Hematopoietic multipotent progenitor cell (in vitro differentiated cells): Measurements from ENCODE around the gene CABP7. TPM values are rescaled to one million over a fixed set of nuclear protein-coding genes. Genes with fewer than 3 reads are reported as not detected.
"Not testable (repeated sequence)": the region's sequence is repeated elsewhere in the genome, so short reads cannot be mapped to it uniquely, and the experiment has no call there.

Experiments
- DNase-seq, 3 donors: peaks; one replicate each; pipeline ENCODE4 v3.0.0-alpha.2; 2011 to 2015; ENCODE audit warnings: low read depth in 2 of 3, low spot score in 2 of 3
- total RNA-seq: library from RNA; depleted of rRNA; stranded (reverse); fragments of >200 nt; gene quantifications from one replicate; pipeline ENCODE4 v1.2.3, GENCODE V29; 2012

The CABP7 gene
- total RNA-seq, 1 donor, result 0.27 TPM

DNA sequence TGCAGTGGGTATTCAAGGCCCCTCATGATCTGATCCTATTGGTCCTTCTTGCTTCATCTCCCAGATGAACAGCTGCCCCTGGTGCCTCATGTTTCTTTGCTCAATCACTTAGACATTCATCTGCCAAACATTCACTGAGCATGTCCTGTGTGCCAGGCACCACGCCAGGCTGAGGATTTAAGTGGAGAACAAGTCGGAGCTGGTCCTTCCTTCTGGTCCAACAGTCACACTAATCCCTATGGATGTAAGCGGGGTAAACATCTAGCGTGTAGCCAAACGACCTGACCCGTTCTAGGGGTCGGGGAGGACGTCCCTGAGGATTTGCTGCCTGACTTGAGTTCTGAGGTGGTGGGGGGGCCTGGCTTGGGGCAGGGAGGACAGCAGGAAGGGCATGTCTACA lies 25.1 kb downstream of the CABP7 start:
- DNase-seq, result no peak

DNA sequence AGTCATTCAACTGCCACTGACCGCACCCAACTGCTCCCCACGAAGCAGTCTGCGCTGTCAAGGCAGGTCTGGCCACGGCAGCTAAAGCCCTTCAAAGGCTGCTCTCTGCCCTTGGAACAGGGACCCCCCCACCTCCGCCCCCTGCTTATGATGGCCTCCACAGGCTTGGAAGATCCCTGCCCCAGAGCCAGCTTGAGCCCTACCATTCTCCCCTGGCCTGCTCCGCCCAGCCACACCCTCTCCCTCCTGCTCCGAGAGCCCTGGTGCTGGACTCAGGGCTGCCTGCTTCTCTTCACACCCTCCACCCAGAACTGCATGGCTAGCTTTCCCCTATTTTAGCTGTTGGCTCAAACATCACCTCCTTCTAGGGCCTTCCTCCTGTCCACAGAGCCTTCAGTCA lies 28.0 kb downstream of the CABP7 start:
- no peak for DNase-seq

DNA sequence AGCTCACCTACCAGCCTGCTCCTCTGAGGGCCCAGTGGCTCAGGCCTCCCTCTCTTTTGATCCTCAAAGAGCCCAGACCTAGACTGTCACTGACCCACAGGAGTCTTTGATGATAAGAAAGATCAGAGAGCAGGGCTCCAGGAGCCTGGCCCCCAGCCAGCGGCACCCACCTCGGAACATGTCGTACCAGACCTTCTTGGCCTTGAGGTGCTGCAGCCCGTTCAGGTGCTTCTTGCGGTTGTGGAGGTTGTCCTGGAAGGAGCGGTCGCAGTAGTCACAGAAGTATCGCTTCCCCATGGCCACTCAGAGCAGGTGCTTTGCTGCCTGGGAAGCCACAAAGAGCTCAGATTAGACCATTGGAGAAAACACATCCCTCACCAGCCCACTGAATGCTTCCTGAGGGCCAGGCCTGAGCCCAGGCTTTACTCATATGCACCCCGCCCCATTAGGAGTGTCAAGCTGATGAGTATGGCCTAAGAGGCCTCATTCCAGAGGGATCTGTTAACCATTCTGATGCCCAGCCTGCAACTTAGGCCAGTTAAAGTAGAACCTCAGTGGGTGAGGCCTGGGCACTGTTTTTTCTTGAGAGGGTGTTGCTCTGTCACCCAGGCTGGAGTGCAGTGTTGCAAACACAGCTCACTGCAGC lies 28.6 kb downstream of the CABP7 start:
- DNase-seq, result no peak

DNA sequence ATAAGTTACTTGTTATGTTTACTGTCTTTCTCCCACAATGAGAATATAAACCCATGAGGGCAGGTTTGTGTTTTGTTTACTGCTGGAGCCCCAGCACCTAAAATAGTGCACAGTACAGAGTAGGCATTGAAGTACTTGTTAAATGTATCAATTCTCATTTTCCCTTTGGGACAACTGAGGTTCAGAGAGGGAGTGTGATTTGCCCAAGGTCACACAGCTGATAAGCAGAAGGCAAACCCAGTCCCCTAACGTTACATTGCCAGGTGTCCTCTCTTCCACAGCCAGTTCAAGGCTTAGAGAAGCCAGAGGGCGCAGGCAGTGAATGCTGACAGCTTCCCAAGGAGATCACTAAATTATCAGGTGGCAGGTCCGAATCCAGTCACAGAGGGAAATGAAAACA lies 30.2 kb downstream of the CABP7 start:
- DNase-seq, result no peak

DNA sequence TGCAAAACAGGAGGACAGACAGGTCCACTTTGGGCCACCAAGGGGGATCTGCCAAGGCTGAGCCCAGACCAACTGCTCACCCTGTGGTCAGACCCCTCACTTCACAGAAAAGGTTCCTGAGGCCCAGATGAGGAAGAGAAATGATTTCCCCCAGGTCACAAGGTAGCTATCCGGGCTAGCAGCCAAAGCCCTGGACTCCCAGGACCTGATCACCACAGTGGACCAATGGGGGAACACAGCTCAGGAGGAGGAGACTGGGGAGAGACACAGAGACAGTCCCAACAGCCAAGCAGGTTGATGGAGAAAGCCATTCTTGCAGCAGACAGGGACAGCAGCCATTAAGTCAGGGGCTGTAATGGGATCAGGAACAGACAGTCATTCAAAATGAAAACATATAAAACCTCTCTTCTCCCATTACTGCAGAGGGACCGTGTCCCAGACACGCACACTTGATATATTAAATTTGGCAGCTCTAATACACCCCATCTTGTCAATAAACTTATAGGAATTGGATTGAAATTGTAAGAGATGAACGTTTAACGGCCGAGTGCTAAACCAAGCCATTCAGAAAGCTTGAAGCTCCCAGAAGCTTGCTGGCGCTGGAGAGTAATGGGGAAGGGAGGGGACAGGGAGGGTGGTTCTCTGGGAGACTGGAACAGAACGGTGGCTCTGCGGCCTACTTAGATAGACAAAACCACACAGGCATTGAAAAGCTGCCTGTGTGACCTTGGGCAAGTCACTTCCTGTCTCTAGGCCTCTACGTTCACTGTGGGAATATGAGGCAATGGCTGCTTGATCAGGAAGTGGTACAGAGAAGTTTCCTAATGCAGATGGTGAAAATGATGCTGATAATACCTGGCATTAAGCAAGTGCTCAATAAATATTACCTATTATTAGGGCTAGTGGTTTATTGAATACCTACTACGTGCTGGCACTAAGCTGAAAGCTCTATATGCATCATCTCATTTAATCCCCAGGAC lies 31.0 kb downstream of the CABP7 start:
- no peak for DNase-seq

DNA sequence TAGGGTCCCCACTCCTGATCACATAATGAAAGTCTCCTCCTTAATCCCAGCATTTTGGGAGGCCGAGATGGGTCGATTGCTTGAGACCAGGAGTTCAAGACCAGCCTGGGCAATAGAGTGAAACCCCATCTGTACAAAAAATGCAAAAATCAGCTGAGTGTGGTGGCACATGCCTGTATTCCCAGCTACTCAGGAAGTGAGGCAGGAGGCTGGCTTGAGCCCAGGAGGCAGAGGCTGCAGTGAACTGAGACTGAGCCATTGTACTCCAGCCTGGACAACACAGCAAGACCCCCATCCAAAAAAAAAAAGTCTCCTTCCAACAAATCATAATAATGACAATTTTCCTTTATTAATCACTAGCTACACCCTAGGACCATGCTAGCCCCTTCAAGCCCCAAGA lies 31.9 kb downstream of the CABP7 start:
- DNase-seq, result no peak

DNA sequence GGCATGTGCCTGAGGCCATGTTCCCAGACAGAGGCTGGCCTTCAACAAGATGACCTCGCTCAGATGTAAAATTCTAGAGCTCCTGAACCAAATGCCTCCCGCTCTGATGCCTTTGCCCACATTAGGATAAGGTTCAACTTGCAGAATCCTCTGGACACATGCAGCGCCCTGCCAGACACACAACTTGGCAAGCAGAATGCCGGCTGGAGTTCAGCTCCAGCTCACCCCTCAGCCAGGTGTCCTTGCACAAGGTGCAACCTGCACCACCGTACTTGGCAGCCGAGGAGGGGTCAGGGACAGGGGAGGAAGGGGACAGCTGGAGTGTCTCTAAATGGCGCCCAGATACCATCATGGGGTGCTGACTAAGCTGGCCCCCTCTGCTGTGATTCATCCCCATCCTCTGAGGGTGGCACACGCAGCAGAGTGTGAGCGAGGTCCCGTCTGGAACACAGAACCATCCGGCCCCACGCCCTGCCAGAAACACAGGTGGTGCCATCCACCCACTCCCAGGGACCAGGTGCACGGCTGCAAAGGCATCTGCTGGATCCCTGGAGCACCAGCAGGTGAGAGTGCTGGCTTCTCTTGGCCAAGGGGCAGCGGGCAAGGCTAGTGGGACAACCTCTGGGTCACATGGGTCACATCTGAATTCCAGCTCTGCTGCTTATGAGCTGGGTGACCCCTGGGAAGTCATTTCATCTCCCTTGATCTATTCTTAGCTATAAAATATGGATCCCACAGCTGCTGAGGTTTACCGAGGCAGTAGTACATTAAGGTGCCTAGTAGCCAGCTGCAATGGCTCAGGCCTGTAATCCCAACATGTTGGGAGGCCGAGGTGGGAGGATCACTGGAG lies 34.2 kb downstream of the CABP7 start:
- DNase-seq, result no peak

DNA sequence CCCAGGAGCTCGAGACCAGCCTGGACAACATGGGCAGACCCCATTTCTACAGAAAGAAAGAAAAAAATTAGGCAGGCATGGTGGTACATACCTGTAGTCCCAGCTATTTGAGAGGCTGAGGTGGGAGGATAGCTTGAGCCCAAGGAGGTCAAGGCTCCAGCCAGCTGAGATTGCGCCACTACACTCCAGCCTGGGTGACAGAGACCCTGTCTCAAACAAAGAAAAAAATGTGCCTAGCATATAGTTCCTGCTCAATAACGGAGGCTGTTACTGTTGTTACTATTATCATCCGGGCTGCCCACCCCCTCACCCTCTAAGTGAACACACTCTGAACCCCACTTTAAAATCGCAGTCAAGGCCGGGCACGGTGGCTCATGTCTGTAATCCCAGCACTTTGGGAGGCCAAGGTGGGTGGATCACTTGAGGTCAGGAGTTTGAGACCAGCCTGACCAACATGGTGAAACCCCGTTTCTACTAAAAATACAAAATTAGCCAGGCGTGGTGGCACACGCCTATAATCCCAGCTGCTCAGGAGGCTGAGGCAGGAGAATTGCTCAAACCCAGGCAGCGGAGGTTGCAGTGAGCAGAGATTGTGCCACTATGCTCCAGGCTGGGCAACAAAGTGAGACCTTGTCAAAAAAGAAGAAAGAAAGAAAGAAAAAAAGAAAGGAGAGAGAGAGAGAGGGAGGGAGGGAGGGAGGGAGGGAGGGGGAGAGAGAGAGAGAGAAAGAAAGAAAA lies 35.0 kb downstream of the CABP7 start:
- not testable (repeated sequence) for DNase-seq

DNA sequence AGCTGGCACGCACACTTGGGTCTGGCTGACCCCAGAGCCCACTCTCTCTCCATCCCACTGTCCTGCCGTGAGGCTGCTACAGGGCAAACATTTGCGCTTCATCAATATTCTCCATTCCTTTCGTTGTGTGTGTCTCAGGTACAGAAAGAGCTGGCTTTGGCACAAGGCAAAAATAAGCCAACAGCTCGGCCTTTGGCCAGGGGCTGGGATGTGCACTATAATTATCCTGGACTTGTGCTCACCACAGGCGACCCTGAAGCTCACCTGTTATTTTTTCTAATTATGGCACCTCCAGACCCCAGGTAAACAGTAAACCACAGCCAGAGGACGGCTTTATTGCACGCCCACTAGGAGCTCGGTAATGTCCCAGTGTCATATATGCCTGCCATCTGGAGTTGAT lies 36.1 kb downstream of the CABP7 start:
- no peak for DNase-seq

DNA sequence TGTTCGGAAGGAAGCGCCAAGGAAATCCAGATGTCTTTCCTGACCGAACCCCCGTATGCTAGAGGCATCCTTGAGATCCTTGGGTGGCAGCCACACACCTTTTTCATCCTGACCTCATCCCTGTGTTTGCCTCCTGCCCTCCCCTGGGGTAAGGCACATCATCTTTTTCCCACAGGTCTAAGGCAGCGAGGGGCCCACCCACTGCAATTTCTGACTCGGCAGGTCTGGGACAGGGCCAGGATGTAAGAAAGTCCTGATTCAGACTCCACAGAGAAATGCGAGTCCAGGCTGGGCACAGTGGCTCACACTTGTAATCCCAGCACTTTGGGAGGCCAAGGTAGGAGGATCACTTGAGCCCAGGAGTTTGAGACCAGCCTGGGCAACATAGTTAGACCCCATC lies 36.5 kb downstream of the CABP7 start:
- DNase-seq, result no peak

DNA sequence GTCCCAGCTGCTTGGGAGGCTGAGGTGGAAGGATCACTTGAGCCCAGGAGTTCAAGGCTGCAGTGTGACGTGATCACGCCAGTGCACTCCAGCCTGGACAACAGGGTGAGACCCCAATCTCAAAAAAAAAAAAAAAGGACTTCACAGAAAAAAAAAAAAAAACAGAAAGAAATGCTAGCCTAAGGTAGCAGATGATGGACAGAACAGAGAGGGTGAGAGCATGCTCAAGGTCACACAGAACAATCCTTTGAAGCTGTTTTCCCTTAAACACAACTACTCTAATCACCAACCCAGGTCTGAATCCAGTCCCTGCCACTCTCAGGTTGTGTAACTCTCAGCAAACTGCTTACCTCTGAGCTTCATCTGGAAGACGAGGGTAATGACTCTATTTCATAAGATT lies 37.3 kb downstream of the CABP7 start:
- no peak for DNase-seq

DNA sequence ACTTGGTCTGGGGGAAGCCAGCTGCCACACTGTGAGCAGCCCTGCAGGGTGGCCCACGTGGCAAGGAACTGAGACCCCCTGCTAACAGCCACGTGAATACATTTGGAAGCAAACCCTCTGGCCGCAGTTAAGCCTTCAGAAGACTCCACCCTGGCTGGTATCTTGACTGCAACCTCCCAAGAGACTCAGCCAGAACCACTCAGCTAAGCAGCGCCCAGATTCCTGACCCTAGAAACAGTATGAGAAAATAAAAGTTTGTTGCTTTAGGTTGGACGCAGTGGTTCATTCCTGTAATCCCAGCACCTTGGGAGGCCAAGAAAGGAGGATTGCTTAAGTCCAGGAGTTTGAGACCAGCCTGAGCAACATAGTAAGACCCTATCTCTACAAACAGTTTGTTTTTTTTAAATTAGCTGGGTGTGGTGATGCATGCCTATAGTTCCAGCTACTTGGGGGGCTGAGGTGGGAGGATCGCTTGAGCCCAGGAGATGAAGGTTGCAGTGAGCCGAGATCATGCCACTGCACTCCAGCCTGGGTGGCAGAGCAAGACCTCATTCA lies 38.3 kb downstream of the CABP7 start:
- no peak for DNase-seq

DNA sequence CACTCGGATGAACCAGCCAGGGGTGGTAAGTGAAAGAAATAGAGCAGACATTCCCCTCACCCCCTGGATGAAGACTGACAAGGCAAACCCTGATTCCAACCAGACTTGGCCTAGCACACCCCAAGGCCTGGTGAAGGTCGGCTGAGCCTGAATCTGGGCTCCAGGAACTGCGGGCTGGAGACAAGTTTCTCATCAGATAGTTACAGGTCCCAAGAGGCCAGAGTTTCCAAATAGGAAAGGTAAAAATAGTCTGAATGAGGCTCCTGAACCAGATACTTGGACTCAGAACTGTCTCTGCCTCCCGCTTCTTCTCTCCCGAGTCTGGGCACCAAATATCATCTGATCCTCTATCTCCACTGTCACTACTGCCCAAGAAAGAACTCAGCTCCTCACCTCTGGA lies 39.2 kb downstream of the CABP7 start:
- no peak for DNase-seq

DNA sequence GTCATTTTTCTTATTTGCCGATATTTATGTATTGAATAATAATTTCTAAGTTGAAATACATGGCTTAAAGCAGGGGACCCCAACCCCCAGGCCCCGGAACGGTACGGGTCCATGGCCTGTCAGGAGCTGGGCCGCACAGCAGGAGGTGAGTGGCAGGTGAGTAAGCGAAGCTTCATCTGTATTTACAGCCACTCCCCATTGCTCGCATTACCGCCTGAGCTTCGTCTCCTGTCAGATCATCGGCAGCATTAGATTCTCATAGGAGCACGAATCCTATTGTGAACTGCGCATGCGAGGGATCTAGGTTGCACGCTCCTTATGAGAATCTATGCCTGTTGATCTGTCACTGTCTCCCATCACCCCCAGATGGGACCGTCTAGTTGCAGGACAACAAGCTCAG lies 42.5 kb downstream of the CABP7 start:
- no peak for DNase-seq

DNA sequence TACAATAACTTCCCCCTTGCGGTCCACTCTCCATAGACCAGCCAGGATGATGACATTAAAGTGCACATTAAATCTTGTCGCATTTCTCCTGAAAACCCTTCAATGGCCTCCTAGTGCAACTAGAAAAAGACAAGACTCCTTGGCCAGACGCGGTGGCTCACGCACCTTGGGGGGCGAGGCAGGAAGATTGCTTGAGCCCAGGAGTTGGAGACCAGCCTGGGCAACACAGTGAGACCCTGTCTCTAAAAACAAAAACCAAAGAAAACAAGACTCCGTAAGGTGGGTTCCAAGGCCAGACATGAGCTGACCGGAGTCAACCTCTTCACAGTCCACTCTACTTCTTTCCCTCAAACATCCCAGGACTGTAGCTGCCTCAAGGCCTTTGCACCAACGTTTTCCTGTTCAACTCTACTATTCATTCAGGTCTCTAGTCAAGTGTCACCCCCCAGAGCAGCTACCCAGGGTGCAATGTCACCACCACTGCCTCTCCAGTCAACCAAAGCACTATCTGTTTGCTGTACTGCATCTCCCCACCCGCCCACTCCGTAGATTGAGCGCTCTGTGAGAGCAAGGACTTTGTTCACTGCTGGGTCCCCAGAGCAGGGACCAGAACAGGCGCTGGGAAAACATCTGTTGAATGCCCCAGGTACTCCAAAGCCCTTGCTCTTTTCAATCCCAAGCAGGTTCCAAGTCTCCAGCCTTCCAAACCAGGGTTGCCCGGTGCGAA lies 46.3 kb downstream of the CABP7 start:
- peak in 1 of 3 donors; percentile 41 for DNase-seq

DNA sequence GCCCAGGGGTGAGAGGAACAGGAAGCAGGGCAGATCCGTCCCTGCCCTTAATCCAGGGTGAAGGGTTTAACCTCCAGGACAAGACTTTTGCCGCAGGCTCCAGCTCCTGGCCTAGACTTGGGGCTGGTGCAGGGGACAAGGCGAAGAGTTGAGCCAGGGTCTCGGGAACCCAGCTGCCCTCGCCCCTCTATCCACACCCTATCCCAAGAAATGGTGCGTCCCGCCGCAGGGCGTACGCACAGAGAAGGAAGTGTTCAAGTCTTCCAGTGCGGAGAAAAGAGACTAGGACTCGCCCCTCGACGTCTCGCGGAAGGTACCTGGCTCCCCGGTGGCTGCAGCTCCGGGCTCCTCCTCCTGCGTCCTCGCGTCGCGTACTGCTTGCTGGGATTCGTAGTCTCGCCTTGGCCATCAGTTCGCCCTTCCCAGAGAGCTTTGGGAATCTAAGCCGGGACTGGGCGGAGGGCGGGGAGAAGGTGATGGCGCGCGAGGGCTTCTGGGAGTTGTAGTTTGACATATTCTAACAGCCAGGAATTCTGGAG lies 46.9 kb downstream of the CABP7 start, which contains the start of gene ZMAT5:
ZMAT5 (minus strand) TSS at position 376 of the 539 bp plus-strand sequence. CDS start 18,463 bp downstream, outside the sequence.
- peak; percentile 81 to 98 (median 95) for DNase-seq

DNA sequence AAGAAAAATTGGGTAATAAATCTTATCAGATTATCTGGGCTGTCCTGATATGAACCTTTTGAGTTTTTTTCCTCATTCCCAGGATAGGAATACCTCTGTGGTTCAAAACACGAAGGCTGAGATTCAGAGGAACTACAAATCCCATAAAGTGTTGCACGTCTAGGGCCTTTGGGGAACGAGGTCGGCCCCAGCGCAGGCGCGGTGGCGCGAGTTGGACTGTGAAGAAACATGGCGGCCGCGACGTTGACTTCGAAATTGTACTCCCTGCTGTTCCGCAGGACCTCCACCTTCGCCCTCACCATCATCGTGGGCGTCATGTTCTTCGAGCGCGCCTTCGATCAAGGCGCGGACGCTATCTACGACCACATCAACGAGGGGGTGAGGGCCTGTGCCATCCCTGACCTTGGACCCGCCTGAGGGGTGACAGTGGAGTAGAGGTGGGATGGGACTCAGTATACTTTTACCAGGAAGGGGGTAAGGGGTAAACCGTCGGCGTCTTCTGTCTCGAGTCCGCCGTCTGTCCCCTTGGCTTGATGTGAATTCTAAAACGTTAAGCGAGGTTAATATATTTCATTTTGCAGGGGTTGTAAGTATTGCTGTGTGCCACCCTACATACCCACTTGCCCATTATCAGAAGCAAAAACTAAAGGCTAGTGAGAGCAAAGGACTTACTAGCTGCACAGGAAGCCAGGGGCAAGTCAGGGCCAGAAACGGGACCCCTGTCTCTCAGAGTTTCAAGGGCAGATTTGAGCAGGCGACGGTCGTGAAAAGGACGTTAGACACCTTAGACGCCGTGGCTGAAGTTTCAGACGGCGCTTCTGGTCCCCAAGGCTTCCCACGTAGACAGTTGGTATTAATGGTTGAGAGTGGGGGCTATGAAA lies 47.6 kb downstream of the CABP7 start, which contains the start of gene UQCR10:
UQCR10 (plus strand) TSS at position 199 of the 881 bp plus-strand sequence; CDS start at position 229, 30 bp downstream.
- DNase-seq, result peak; percentile 90 to 96 (median 91)
